Epithelial cell of esophagus (primary cell): ENCODE results near the gene GALNT8.
A peak's percentile ranks its signal among the peaks of the same experiment; 100 is the strongest.

Experiments used
- DNase-seq: peaks from one replicate; pipeline ENCODE4 v3.0.0; 2010; ENCODE audit warnings: low read depth
- H3K4me3 ChIP-seq: 2 replicates; pipeline ENCODE4 v1.5.1; 2011; ENCODE audit warnings: mild to moderate bottlenecking, low read length, control low read depth
- CTCF ChIP-seq: IDR thresholded peaks from 2 replicates; pipeline ENCODE4 v1.5.1; 2011; ENCODE audit warnings: low read depth, mild to moderate bottlenecking, low read length, control low read depth, inconsistent platforms; ENCODE audit not compliant: insufficient read depth; ENCODE audit errors: missing control alignments

GALNT8 gene

DNA sequence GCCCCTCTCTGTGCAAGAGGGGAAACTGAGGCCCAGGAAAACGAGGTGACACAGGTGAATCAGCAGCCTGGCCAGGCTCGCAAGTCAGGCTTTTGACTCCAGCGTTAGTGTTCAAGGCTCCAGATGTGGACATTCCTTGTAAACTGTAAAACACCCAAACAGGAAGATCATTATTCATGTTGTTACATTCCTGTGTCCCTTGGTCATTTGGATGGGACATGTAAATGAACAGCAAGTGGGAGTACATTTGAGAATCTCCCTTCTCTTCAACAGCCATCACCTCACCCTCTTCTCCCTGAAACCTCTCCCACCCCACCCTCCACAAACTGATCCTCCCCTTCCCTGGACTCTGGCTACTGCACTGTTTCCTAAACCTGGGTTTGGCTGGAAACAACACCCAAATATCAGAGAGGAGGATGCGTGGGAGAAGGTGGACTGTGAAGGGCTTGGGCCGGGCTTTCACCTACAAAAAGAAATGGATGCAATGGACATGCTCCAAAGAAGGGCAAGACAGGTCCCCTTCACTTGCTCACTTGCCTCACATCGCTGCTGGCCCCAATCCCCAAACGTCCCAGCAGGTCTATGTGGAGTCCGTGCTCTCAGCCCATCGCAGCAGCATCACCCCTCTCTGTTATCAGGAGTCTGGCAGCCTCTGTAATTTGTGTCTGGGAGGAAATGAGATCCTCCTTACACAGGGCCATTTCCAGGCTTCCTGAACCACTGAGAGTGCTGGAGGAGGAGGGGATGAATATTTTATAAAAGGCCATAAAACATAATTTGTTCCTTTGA lies 76.7 kb downstream of the GALNT8 start:
- no peak overlapping the region for H3K4me3 ChIP-seq
- no peak for DNase-seq
- no peak for TF ChIP-seq CTCF

- no peak overlapping the region for H3K4me3 ChIP-seq
- no peak for TF ChIP-seq CTCF
- no peak for DNase-seq
These were observed 80.4 kb downstream of the GALNT8 start for GRCh38 chr12:4800555-4800954.

- no peak for DNase-seq
- TF ChIP-seq CTCF, result no peak
- H3K4me3 ChIP-seq, result no peak overlapping the region
These were observed 82.6 kb downstream of the GALNT8 start for GRCh38 chr12:4802841-4803240.

DNA sequence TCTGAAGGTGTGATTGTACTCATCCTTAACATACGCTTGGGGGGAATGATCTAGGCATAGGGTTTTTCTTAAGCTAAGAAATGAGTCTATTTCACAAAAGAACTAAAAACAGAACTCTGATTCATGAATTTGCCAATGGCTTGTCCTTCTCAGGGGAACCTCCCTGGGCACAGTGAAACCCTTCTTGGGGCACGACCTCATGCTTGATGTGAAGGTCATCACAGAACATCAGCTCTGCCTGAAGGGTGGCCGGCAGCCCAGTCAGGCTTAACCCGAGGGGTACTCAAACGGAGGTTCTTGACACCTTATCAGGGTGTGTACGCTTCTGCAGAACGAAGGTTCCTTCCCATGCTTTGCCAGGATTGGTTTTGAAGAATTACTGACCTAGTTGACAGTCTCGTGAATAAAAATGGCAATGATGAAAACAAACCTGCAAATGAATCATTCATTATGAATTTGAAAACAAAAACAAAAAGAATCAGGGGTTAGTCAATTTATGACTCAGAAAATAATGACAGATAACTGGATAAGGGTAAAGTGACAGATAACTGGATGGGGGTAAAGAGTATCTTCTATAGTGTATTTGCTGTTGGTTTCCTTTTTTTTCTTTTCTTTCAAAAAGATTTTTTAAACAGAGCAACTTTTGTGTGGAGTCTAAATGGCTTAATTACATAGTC lies 86.4 kb downstream of the GALNT8 start:
- DNase-seq, result peak; percentile 1
- no peak for TF ChIP-seq CTCF
- no peak overlapping the region for H3K4me3 ChIP-seq

- no peak overlapping the region for H3K4me3 ChIP-seq
- TF ChIP-seq CTCF, result no peak
- no peak for DNase-seq
These were observed 87.0 kb downstream of the GALNT8 start for GRCh38 chr12:4807116-4807783.

DNA sequence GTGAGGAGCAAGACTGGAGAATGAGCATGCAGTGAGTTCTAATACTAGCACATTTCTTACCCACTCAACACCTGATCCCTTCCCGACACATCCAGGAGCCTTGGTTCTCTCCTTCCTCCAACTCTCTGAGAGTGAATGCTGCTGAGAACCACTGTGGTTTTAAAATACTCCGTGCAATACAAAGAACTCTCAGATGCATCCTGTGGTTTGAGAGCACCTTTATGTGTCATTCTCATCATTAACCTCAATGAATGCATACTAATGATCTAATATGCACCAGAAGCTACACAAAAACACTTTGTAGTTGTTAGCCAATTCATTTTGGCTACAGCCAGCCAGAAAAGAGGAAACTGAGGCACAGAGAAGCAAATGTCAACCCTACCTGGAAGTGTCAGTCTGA lies 87.6 kb downstream of the GALNT8 start:
- no peak for TF ChIP-seq CTCF
- no peak overlapping the region for H3K4me3 ChIP-seq
- no peak for DNase-seq
